HepG2 (cell line): Measurements from ENCODE around the gene SIVA1. TPM values are rescaled to one million over a fixed set of nuclear protein-coding genes. Genes with fewer than 3 reads are reported as not detected.
A peak's percentile ranks its signal among the peaks of the same experiment; 100 is the strongest.

Source experiments
- ATF1 ChIP-seq: IDR thresholded peaks from 2 replicates; pipeline ENCODE4 v1.6.1; 2016; ENCODE audit warnings: mild to moderate bottlenecking, control low read depth
- FOXC1 ChIP-seq: sonication (generic); formaldehyde crosslinking; IDR thresholded peaks from 2 replicates; pipeline ENCODE4 v1.8.0; 2022; ENCODE audit warnings: mild to moderate bottlenecking, missing genetic modification reagents, borderline replicate concordance
- KAT8 ChIP-seq: IDR thresholded peaks from 2 replicates; pipeline ENCODE4 v1.6.1; 2016; ENCODE audit warnings: missing genetic modification reagents, missing compliant biosample characterization
- KDM5A ChIP-seq: fragments of 200-600 bp; sonication (generic); IDR thresholded peaks from 2 replicates; pipeline ENCODE4 v1.7.0; 2018; ENCODE audit warnings: antibody characterized with exemption, mild to moderate bottlenecking, low read length, borderline replicate concordance
- MIER2 ChIP-seq: IDR thresholded peaks from 2 replicates; pipeline ENCODE4 v1.6.1; 2016; ENCODE audit warnings: missing biosample characterization, missing genetic modification reagents
- NCOA1 ChIP-seq: sonication (generic); formaldehyde crosslinking; IDR thresholded peaks from 2 replicates; pipeline ENCODE4 v1.9.0; 2021; ENCODE audit warnings: missing genetic modification reagents
- NFRKB ChIP-seq: fragments of 450-650 bp; IDR thresholded peaks from 2 replicates; pipeline ENCODE4 v1.6.1; 2017
- PBX2 ChIP-seq: IDR thresholded peaks from 2 replicates; pipeline ENCODE4 v1.6.1; 2016; ENCODE audit warnings: control low read depth
- PRDM10 ChIP-seq: sonication (generic); formaldehyde crosslinking; IDR thresholded peaks from 2 replicates; pipeline ENCODE4 v1.4.0; 2020; ENCODE audit warnings: low read depth, missing genetic modification reagents
- TCF7 ChIP-seq: sonication (generic); IDR thresholded peaks from 2 replicates; pipeline ENCODE4 v1.6.1; 2016; ENCODE audit warnings: antibody characterized with exemption, low read depth
- ZMYM4 ChIP-seq: sonication (generic); formaldehyde crosslinking; IDR thresholded peaks from 2 replicates; pipeline ENCODE4 v1.8.1; 2023; ENCODE audit warnings: mild to moderate bottlenecking, missing genetic modification reagents
- ZNF552 ChIP-seq: sonication (generic); formaldehyde crosslinking; IDR thresholded peaks from 2 replicates; pipeline ENCODE4 v1.9.0; 2022; ENCODE audit warnings: missing genetic modification reagents, mild to moderate bottlenecking, borderline replicate concordance
- ZNF652 ChIP-seq: IDR thresholded peaks from 2 replicates; pipeline ENCODE4 v1.6.1; 2016; ENCODE audit warnings: low read depth, borderline replicate concordance
- ZNF776 ChIP-seq: sonication (generic); formaldehyde crosslinking; IDR thresholded peaks from 2 replicates; pipeline ENCODE4 v1.4.0; 2020; ENCODE audit warnings: mild to moderate bottlenecking, missing genetic modification reagents
- polyA plus RNA-seq, 8 experiments: library from polyadenylated mRNA; depleted of rRNA in 3 of 8; stranded (reverse) in 7 of 8; unstranded in 1 of 8; fragments of >200 nt; fragmentation: Illumina TruSeq in 4 of 8; extraction: Trizol in 4 of 8; gene quantifications; 2 replicates each; pipeline versions ENCODE4 v1.2.1 to v1.2.3, GENCODE V29; 2011 to 2016; ENCODE audit warnings: low read depth in 4 of 8, missing spikeins in 1 of 8, mixed read lengths in 1 of 8; ENCODE audit not compliant: insufficient read depth in 1 of 8
- total RNA-seq, 5 experiments: library from RNA; depleted of rRNA; stranded (reverse); fragments of >200 nt; fragmentation: Illumina TruSeq; extraction: Trizol; gene quantifications; 2 replicates each; pipeline ENCODE4 v1.2.3, GENCODE V29; 2016; ENCODE audit warnings: low read depth in 1 of 5
- TF ChIP-seq, protein P1 (sequence below): sonication (generic); formaldehyde crosslinking; IDR thresholded peaks from 2 replicates; pipeline ENCODE4 v1.4.0; 2020; ENCODE audit warnings: missing genetic modification reagents, mild to moderate bottlenecking, borderline replicate concordance
- TF ChIP-seq, protein P2 (sequence below): sonication (generic); formaldehyde crosslinking; IDR thresholded peaks from 2 replicates; pipeline ENCODE4 v1.5.1; 2020; ENCODE audit warnings: mild to moderate bottlenecking, missing genetic modification reagents, borderline replicate concordance
- TF ChIP-seq, protein P3 (sequence below): sonication (generic); formaldehyde crosslinking; IDR thresholded peaks from 2 replicates; pipeline ENCODE4 v1.4.0; 2020; ENCODE audit warnings: low read depth, mild to moderate bottlenecking, missing genetic modification reagents

The SIVA1 gene
- total and polyA plus RNA-seq, 2 of the 13 experiments (the other 11 are each of a cell fraction or from before 2014, with no cell fraction given) = 123 to 186 TPM

DNA sequence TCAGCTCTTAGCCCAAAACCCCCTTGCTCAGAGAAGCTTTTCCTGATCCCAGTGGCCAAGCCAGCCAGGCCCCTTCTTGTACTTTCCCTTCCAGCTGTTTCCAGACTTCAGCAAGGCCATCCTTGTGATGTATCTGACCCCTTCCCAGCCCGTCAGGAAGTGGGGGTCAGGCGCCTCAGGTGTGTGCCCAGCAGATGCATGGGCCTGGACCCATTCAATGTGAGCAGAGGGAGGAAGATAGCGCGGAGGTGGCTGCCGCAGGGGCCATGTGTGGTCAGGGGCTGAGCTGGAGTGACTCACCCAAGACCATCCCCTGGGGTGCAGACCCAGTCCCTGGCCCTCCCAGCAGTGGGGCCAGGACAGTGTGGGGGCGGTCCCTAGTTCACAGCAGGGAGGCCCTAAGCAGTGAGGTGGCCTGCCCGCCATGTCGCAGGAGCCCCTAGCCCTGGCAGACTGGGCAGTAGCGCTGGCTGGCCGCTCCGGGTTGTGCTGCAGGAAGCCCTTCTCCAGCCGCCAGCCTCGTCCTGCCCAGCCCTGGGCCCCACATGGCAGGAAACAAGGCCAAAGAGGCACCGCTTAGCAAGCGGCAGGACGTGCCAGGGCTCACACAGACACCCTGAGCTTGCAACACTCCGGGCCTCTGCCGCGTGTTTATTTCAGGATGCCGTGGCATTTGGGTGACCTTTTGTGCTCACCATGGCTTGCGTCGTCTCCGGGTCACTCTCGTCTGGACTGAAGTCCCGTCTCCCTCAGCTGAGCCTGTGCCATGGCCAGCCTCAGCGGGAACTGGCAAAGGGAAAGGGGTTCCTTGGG, 16.9 kb upstream of the SIVA1 start (continued):
- TF ChIP-seq, protein P1, sequence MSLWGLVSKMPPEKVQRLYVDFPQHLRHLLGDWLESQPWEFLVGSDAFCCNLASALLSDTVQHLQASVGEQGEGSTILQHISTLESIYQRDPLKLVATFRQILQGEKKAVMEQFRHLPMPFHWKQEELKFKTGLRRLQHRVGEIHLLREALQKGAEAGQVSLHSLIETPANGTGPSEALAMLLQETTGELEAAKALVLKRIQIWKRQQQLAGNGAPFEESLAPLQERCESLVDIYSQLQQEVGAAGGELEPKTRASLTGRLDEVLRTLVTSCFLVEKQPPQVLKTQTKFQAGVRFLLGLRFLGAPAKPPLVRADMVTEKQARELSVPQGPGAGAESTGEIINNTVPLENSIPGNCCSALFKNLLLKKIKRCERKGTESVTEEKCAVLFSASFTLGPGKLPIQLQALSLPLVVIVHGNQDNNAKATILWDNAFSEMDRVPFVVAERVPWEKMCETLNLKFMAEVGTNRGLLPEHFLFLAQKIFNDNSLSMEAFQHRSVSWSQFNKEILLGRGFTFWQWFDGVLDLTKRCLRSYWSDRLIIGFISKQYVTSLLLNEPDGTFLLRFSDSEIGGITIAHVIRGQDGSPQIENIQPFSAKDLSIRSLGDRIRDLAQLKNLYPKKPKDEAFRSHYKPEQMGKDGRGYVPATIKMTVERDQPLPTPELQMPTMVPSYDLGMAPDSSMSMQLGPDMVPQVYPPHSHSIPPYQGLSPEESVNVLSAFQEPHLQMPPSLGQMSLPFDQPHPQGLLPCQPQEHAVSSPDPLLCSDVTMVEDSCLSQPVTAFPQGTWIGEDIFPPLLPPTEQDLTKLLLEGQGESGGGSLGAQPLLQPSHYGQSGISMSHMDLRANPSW = peak; percentile 79; the same call in 1 of the 2 replicates
- no peak for TF ChIP-seq ZNF652 (CRISPR knock-in tag)
- TF ChIP-seq ZNF552 = peak; percentile 93; the same call in 1 of the 2 replicates
- TF ChIP-seq PBX2 = no peak
- TF ChIP-seq FOXC1 = peak; percentile 50; the same call in 1 of the 2 replicates
- peak; percentile 76 for TF ChIP-seq ATF1 (CRISPR knock-in tag)
- TF ChIP-seq ZMYM4 (CRISPR knock-in tag) = peak; percentile 52; the same call in 1 of the 2 replicates
- peak; percentile 81 for TF ChIP-seq KAT8 (CRISPR knock-in tag)
- no peak for TF ChIP-seq KDM5A
- TF ChIP-seq, protein P2, sequence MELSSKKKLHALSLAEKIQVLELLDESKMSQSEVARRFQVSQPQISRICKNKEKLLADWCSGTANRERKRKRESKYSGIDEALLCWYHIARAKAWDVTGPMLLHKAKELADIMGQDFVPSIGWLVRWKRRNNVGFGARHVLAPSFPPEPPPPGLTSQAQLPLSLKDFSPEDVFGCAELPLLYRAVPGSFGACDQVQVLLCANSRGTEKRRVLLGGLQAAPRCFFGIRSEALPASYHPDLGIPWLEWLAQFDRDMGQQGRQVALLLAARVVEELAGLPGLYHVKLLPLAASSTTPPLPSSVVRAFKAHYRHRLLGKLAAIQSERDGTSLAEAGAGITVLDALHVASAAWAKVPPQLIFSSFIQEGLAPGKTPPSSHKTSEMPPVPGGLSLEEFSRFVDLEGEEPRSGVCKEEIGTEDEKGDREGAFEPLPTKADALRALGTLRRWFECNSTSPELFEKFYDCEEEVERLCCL (CRISPR knock-in tag) = peak; percentile 60; the same call in 1 of the 2 replicates
- TF ChIP-seq ZNF776 = peak; percentile 41; the same call in 1 of the 2 replicates
- peak; percentile 47; the same call in 1 of the 2 replicates for TF ChIP-seq TCF7
- TF ChIP-seq MIER2 (CRISPR knock-in tag) = peak; percentile 32; the same call in 1 of the 2 replicates
- TF ChIP-seq, protein P3, sequence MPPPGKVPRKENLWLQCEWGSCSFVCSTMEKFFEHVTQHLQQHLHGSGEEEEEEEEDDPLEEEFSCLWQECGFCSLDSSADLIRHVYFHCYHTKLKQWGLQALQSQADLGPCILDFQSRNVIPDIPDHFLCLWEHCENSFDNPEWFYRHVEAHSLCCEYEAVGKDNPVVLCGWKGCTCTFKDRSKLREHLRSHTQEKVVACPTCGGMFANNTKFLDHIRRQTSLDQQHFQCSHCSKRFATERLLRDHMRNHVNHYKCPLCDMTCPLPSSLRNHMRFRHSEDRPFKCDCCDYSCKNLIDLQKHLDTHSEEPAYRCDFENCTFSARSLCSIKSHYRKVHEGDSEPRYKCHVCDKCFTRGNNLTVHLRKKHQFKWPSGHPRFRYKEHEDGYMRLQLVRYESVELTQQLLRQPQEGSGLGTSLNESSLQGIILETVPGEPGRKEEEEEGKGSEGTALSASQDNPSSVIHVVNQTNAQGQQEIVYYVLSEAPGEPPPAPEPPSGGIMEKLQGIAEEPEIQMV (CRISPR knock-in tag) = peak; percentile 65; the same call in 1 of the 2 replicates
- no peak for TF ChIP-seq NCOA1 (CRISPR knock-in tag)
- TF ChIP-seq NFRKB = no peak
- TF ChIP-seq PRDM10 (CRISPR knock-in tag) = peak; percentile 76
